Measurements from ENCODE around the gene SORCS2. TPM values are rescaled to one million over a fixed set of nuclear protein-coding genes. Genes with fewer than 3 reads are reported as not detected.

Gene SORCS2
- total and polyA plus RNA-seq, 4 donors, result 2.2 to 7.7 (median 2.5) TPM

DNA sequence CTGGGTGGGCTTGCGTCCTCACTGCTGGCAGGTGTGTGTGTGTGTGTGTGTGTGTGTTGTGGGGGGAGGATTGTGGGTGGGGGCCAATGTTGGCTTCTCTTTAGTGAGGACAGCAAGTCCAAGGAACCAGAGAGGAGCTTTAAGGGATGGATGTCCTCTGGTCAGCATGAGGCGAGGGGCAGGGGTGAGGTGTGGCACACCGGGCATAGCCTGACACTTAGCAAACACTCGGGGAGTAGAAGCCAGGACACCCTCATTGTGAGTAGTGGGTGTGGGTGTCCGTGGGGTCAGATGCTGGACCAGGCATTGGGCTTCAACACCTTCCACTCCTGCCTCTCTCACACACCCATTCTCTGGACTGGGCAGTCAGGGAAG, 2.8 kb downstream of the SORCS2 start:
- Histone ChIP-seq H3K27ac (ENCODE audit: low read depth in 1 of 2, low read length in 1 of 2) (no peak overlapping the region), H3K4me3 (no peak overlapping the region), H3K9ac (ENCODE audit: insufficient read depth in 1 of 2, low read length in 2 of 2) (no peak overlapping the region), H3K36me3 (ENCODE audit: control insufficient read depth in 4 of 4, insufficient read depth in 4 of 4, low read length in 4 of 4) (no peaks in the 10 kb centered on the region), H3K27me3 (ENCODE audit: control insufficient read depth in 3 of 3, insufficient read depth in 3 of 3, low read length in 2 of 3) (peaks cover 4 to 24% (median 16%) of the 10 kb centered on the region in 3 donors), H3K9me3 (ENCODE audit: control insufficient read depth in 4 of 4, insufficient read depth in 3 of 4, low read length in 3 of 4) (no peaks in the 10 kb centered on the region), H3K4me1 (ENCODE audit: control insufficient read depth in 5 of 5, insufficient read depth in 5 of 5, low read length in 5 of 5) (peaks cover 0 to 24% (median 10%) of the 10 kb centered on the region in 5 donors)
- ATAC-seq (ENCODE audit: insufficient read depth, low FRiP score) (no peak), DNase-seq (no peak)
- WGBS, 2 donors, result 66 to 89% methylated on average over 5 of the region's 5 CpGs
- TF ChIP-seq, protein P1, sequence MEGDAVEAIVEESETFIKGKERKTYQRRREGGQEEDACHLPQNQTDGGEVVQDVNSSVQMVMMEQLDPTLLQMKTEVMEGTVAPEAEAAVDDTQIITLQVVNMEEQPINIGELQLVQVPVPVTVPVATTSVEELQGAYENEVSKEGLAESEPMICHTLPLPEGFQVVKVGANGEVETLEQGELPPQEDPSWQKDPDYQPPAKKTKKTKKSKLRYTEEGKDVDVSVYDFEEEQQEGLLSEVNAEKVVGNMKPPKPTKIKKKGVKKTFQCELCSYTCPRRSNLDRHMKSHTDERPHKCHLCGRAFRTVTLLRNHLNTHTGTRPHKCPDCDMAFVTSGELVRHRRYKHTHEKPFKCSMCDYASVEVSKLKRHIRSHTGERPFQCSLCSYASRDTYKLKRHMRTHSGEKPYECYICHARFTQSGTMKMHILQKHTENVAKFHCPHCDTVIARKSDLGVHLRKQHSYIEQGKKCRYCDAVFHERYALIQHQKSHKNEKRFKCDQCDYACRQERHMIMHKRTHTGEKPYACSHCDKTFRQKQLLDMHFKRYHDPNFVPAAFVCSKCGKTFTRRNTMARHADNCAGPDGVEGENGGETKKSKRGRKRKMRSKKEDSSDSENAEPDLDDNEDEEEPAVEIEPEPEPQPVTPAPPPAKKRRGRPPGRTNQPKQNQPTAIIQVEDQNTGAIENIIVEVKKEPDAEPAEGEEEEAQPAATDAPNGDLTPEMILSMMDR (IDR thresholded peaks at IDR 0.05; ENCODE audit: control extremely low read depth, extremely low read depth), result no peak

DNA sequence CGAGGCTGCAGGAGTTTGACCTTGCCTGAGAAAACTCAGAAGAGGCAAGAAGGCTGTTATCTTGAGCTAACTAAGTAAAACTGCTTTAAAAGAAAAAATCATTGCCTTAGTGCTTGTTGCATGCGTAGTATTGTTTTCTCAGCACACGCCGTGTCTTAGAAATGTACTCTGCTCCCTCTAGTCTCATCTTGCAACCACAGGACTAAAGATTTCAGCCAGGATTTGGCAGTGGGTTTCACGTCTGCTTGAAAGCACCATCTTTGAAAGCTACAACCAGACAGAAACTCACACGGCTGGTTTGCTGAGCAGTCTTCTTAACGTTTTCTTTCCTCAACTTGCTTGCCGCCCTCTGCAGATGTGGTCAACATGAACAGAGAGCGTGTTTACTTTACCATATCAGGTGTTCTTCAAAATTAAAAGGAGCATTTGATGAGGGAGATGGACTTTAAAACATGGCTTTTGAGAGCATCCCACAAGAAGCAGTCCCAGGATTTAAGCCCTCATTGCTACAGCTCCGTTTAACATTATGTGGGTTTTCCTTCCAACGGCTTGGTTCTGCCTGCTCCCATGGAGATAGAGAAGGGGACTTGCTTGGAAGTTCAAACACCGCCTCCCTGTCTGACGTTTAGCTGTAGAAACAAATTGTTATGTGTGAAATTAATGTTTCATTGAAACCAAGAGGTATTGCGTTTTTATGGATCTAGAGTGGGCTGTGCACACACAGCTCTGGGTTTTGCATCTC, 3.4 kb downstream of the SORCS2 start:
- no peak overlapping the region for H3K4me3 ChIP-seq
- no peak for ATAC-seq (ENCODE audit: insufficient read depth, low FRiP score)
- 51 to 68% methylated on average over 14 of the region's 14 CpGs for WGBS, 2 donors
- no peaks in the 10 kb centered on the region for H3K9me3 ChIP-seq (ENCODE audit: control insufficient read depth in 4 of 4, insufficient read depth in 3 of 4, low read length in 3 of 4)
- peaks cover 0 to 24% (median 10%) of the 10 kb centered on the region in 5 donors for H3K4me1 ChIP-seq (ENCODE audit: control insufficient read depth in 5 of 5, insufficient read depth in 5 of 5, low read length in 5 of 5)
- H3K27me3 ChIP-seq (ENCODE audit: control insufficient read depth in 3 of 3, insufficient read depth in 3 of 3, low read length in 2 of 3), result peaks cover 4 to 21% (median 14%) of the 10 kb centered on the region in 3 donors
- H3K27ac ChIP-seq (ENCODE audit: low read depth in 1 of 2, low read length in 1 of 2), result no peak overlapping the region
- no peak overlapping the region for H3K9ac ChIP-seq (ENCODE audit: insufficient read depth in 1 of 2, low read length in 2 of 2)
- H3K36me3 ChIP-seq (ENCODE audit: control insufficient read depth in 4 of 4, insufficient read depth in 4 of 4, low read length in 4 of 4), result no peaks in the 10 kb centered on the region
- peak in 2 of 3 donors; percentile 18 to 23 for DNase-seq
- TF ChIP-seq, protein P1 (IDR thresholded peaks at IDR 0.05; ENCODE audit: control extremely low read depth, extremely low read depth), result no peak

DNA sequence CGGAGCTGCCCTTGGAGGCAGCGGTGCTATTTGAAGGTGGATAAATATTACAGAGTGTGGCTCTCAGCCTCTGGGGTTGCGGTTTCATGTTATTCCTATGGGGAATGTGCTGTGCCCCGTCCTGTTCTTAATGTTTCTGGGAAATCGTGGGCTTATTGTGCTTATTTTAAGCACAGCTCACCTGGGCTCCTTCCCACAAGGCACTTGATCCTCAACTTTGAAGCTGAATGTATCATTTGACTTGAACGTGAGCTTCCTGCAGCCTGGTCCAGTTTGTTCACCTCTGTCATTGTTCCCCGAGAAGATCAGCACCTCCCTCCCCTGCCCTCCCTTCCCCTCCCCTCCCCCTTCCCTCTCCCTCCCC, 3.9 kb downstream of the SORCS2 start:
- Histone ChIP-seq H3K36me3 (ENCODE audit: control insufficient read depth in 4 of 4, insufficient read depth in 4 of 4, low read length in 4 of 4) (no peaks in the 10 kb centered on the region), H3K27me3 (ENCODE audit: control insufficient read depth in 3 of 3, insufficient read depth in 3 of 3, low read length in 2 of 3) (peaks cover 4 to 15% (median 14%) of the 10 kb centered on the region in 3 donors), H3K4me3 (no peak overlapping the region), H3K27ac (ENCODE audit: low read depth in 1 of 2, low read length in 1 of 2) (no peak overlapping the region), H3K9ac (ENCODE audit: insufficient read depth in 1 of 2, low read length in 2 of 2) (no peak overlapping the region), H3K9me3 (ENCODE audit: control insufficient read depth in 4 of 4, insufficient read depth in 3 of 4, low read length in 3 of 4) (no peaks in the 10 kb centered on the region), H3K4me1 (ENCODE audit: control insufficient read depth in 5 of 5, insufficient read depth in 5 of 5, low read length in 5 of 5) (peaks cover 0 to 24% (median 10%) of the 10 kb centered on the region in 5 donors)
- ATAC-seq (ENCODE audit: insufficient read depth, low FRiP score), result no peak
- TF ChIP-seq, protein P1 (IDR thresholded peaks at IDR 0.05; ENCODE audit: control extremely low read depth, extremely low read depth), result no peak
- whole genome bisulfite sequencing, 2 donors, result 39 to 45% methylated on average over 7 of the region's 7 CpGs
- peak in 1 of 3 donors; percentile 13 for DNase-seq
